Neural cell (in vitro differentiated cells): ENCODE results near the gene TMEFF2.

Experiments used
- EP300 ChIP-seq: fragments of 450-650 bp; conservative IDR thresholded peaks from 2 replicates; pipeline ENCODE4 v1.6.1; 2014; ENCODE audit warnings: antibody characterized with exemption, mild to moderate bottlenecking, moderate library complexity; ENCODE audit not compliant: poor library complexity, severe bottlenecking
- EZH2 ChIP-seq: fragments of 200-600, 300-800 bp; shearing (Covaris generic), sonication (generic); IDR thresholded peaks from 2 replicates; pipeline ENCODE4 v1.6.1; 2014; ENCODE audit warnings: antibody characterized with exemption, low read length, borderline replicate concordance, mild to moderate bottlenecking; ENCODE audit not compliant: insufficient read depth, poor library complexity, severe bottlenecking
- POLR2AphosphoS5 ChIP-seq: IDR thresholded peaks from 2 replicates; pipeline ENCODE4 v1.6.1; 2012
- TF ChIP-seq, protein P1 (sequence below): fragments of 450-650 bp; IDR thresholded peaks from 2 replicates; pipeline ENCODE4 v1.5.1; 2014; ENCODE audit warnings: antibody characterized with exemption, mild to moderate bottlenecking, moderate library complexity; ENCODE audit not compliant: poor library complexity, severe bottlenecking
- TF ChIP-seq, protein P2 (sequence below): IDR thresholded peaks from 2 replicates; pipeline ENCODE4 v1.6.1; 2012; ENCODE audit warnings: borderline replicate concordance

DNA sequence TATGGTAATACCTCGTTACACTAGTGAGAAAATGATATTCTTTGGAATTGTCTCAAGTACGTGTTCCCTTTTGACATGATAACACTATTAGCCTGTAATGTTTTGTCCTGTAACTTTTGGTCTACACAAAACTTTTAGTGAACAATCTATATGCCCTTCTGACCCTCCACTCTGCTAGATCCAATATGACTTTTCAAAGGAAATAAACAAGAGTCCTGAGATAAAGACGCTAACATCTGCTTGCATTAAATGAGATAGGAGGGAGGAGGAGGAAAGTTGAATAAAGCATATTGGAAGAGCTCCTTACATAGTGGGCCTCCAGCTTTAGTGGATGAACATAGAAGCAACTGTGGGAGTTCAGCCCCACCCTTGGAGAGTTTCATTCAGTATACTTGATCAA is 264.5 kb downstream of the TMEFF2 start:
- TF ChIP-seq, protein P1, sequence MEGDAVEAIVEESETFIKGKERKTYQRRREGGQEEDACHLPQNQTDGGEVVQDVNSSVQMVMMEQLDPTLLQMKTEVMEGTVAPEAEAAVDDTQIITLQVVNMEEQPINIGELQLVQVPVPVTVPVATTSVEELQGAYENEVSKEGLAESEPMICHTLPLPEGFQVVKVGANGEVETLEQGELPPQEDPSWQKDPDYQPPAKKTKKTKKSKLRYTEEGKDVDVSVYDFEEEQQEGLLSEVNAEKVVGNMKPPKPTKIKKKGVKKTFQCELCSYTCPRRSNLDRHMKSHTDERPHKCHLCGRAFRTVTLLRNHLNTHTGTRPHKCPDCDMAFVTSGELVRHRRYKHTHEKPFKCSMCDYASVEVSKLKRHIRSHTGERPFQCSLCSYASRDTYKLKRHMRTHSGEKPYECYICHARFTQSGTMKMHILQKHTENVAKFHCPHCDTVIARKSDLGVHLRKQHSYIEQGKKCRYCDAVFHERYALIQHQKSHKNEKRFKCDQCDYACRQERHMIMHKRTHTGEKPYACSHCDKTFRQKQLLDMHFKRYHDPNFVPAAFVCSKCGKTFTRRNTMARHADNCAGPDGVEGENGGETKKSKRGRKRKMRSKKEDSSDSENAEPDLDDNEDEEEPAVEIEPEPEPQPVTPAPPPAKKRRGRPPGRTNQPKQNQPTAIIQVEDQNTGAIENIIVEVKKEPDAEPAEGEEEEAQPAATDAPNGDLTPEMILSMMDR: no peak
- TF ChIP-seq POLR2AphosphoS5: no peak
- TF ChIP-seq, protein P2, sequence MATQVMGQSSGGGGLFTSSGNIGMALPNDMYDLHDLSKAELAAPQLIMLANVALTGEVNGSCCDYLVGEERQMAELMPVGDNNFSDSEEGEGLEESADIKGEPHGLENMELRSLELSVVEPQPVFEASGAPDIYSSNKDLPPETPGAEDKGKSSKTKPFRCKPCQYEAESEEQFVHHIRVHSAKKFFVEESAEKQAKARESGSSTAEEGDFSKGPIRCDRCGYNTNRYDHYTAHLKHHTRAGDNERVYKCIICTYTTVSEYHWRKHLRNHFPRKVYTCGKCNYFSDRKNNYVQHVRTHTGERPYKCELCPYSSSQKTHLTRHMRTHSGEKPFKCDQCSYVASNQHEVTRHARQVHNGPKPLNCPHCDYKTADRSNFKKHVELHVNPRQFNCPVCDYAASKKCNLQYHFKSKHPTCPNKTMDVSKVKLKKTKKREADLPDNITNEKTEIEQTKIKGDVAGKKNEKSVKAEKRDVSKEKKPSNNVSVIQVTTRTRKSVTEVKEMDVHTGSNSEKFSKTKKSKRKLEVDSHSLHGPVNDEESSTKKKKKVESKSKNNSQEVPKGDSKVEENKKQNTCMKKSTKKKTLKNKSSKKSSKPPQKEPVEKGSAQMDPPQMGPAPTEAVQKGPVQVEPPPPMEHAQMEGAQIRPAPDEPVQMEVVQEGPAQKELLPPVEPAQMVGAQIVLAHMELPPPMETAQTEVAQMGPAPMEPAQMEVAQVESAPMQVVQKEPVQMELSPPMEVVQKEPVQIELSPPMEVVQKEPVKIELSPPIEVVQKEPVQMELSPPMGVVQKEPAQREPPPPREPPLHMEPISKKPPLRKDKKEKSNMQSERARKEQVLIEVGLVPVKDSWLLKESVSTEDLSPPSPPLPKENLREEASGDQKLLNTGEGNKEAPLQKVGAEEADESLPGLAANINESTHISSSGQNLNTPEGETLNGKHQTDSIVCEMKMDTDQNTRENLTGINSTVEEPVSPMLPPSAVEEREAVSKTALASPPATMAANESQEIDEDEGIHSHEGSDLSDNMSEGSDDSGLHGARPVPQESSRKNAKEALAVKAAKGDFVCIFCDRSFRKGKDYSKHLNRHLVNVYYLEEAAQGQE: no peak
- TF ChIP-seq EP300: no peak
- TF ChIP-seq EZH2: no peak
